Activated CD4-positive, alpha-beta memory T cell treated with anti-CD3 and anti-CD28 coated beads for 36 hours (primary cell): ENCODE data around the gene HEMK1. TPM values are rescaled to one million over a fixed set of nuclear protein-coding genes. Genes with fewer than 3 reads are reported as not detected.
A peak's percentile ranks its signal among the peaks of the same experiment; 100 is the strongest.

Source experiments
- CTCF ChIA-PET: fragments of 350-600 bp; sonication (Branson Sonifier 250); formaldehyde crosslinking; loops from one replicate; lab custom pipeline; 2021; ENCODE audit warnings: antibody characterized with exemption, inconsistent platforms; lab: Charles Lee
- POLR2A ChIA-PET: fragments of 350-600 bp; sonication (Branson Sonifier 250); formaldehyde crosslinking; loops from one replicate; lab custom pipeline; 2021; ENCODE audit warnings: antibody characterized with exemption; lab: Charles Lee
- DNase-seq: peaks from one replicate; pipeline ENCODE4 v3.0.0-alpha.2; 2020
- H3K27ac Mint-ChIP-seq: one replicate; pipeline ENCODE4 v1.8.0; 2021; ENCODE audit warnings: mixed read lengths
- H3K27me3 Mint-ChIP-seq: one replicate; pipeline ENCODE4 v1.8.0; 2021; ENCODE audit warnings: mixed read lengths
- H3K36me3 Mint-ChIP-seq: one replicate; pipeline ENCODE4 v1.8.0; 2021; ENCODE audit warnings: mixed read lengths
- H3K4me1 Mint-ChIP-seq: one replicate; pipeline ENCODE4 v1.8.0; 2021; ENCODE audit warnings: low read depth, mixed read lengths
- H3K4me3 Mint-ChIP-seq: one replicate; pipeline ENCODE4 v1.8.0; 2021; ENCODE audit warnings: mild to moderate bottlenecking, mixed read lengths
- H3K9me3 Mint-ChIP-seq: one replicate; pipeline ENCODE4 v1.8.0; 2021; ENCODE audit warnings: mixed read lengths
- intact Hi-C: fragments of 100-400 bp; cut with micrococcal nuclease; formaldehyde crosslinking; loops from one replicate; pipeline ENCODE4 v1.15.1; 2023
- total RNA-seq, 2 experiments: library from RNA; stranded (reverse); gene quantifications; one replicate each; pipeline ENCODE4 v1.2.3, GENCODE V29; 2021

HEMK1 gene
- total RNA-seq, 2 experiments from 2014 or later = 78.7 to 82.6 TPM

DNA sequence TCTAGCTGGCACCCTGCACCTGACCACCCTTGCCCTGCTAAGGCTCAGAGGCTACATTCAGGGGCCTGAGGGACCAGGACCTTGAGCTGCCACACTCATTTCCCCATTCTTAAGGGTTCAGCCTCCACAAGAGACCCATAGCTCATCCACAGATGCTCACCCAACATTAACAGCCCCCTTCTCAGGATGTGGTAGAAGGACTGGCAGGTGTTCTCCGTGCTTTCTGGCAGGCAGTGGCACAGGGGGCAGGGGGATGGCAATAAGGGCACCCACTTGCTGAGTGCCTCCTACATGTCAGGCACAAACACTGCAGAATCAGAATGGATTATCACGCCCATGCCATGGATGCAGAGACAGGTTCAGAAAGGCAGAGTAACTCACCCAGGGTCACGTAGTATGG is 57.1 kb downstream of the HEMK1 start:
- H3K27ac Mint-ChIP-seq = peak overlapping the region; percentile 4
- peaks cover 31% of the 10 kb centered on the region for H3K36me3 Mint-ChIP-seq
- peaks cover 96% of the 10 kb centered on the region for H3K4me1 Mint-ChIP-seq
- intact Hi-C loops = no loop called here
- DNase-seq = no peak
- ChIA-PET CTCF (interaction anchor here (0.9 to 1.8 kb wide), 4 partner anchors 10 to 84 kb away, joined by 3 to 4 read pairs (median 4); partner anchors contain the start of gene DOCK3), POLR2A (no interaction called here)
- no peak overlapping the region for H3K4me3 Mint-ChIP-seq
- no peaks in the 10 kb centered on the region for H3K9me3 Mint-ChIP-seq
- no peaks in the 10 kb centered on the region for H3K27me3 Mint-ChIP-seq

DNA sequence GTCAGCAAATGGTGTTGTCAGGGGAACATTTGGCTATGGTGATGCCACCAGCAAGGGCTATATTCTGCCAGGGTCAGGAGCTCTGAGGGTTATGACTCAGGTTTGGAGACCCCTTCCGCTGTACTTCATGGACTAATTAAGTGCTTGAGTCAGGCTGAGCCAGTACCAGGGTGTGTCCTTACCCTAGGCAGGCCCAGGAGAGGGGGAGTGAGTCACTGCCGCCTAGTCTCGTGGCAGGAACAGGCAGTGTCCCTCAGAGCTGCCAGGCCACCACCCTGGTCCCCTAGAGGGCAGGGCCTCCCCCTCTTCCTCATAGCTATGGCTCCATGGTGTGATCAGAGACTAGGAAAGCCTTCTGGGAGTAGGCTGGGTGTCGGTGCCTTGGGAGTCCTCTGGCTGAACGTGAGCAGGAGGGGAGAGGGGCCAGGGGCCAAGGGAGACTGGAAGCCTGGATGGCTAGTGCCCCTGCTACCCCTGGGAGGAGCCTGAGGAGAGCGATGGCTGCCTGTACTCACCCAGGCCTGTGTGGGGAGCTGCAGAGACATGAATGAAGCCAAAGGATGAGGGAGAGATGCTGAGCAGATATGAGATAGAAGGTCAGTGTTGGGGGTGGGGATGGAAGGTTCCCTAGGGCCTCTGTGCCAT is 58.2 kb downstream of the HEMK1 start:
- POLR2A ChIA-PET = interaction anchor here (0.8 to 2.4 kb wide), 4 partner anchors 25 to 27 kb away, joined by 3 to 8 read pairs (median 4); no protein-coding TSS in a partner anchor
- no peaks in the 10 kb centered on the region for H3K9me3 Mint-ChIP-seq
- H3K4me3 Mint-ChIP-seq = no peak overlapping the region
- DNase-seq = peak; percentile 59
- CTCF ChIA-PET = interaction anchor here (1.0 to 2.8 kb wide), 10 partner anchors 9 to 344 kb away, joined by 3 to 18 read pairs (median 4); partner anchors contain the start of genes DOCK3, HEMK1 and MAPKAPK3
- intact Hi-C loops = no loop called here
- peaks cover 35% of the 10 kb centered on the region for H3K36me3 Mint-ChIP-seq
- no peaks in the 10 kb centered on the region for H3K27me3 Mint-ChIP-seq
- H3K27ac Mint-ChIP-seq = peak overlapping the region; percentile 84
- peaks cover 98% of the 10 kb centered on the region for H3K4me1 Mint-ChIP-seq

DNA sequence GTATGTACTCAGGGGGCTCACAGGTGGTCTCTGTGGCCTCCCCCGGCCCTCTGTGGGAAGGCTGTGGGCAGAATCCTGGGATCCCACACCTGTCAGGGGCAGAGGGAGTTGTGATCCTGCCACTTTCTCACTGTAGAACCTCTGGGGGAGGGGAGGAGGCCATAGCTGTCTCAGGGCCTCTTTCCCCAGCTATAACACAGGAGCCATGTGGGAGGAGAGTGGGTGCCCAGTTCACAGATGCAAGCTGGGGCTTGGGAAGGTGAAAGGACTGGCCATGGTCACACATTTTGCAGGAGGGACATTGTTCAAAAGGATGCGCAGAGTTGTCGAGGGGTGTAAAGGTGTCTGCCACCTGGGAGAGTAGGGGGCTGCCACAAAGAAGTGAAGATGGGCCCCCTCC is 59.3 kb downstream of the HEMK1 start:
- ChIA-PET CTCF (interaction anchor here (1.2 to 2.8 kb wide), 7 partner anchors 9 to 343 kb away, joined by 3 to 18 read pairs (median 9); partner anchors contain the start of genes HEMK1 and MAPKAPK3), POLR2A (interaction anchor here (0.8 to 2.4 kb wide), 3 partner anchors 26 to 27 kb away, joined by 3 to 8 read pairs (median 3); no protein-coding TSS in a partner anchor)
- no peak overlapping the region for H3K4me3 Mint-ChIP-seq
- H3K27ac Mint-ChIP-seq = peak overlapping the region; percentile 53
- no peaks in the 10 kb centered on the region for H3K27me3 Mint-ChIP-seq
- DNase-seq = no peak
- peaks cover 99% of the 10 kb centered on the region for H3K4me1 Mint-ChIP-seq
- intact Hi-C loops = no loop called here
- H3K36me3 Mint-ChIP-seq = peaks cover 35% of the 10 kb centered on the region
- H3K9me3 Mint-ChIP-seq = no peaks in the 10 kb centered on the region

DNA sequence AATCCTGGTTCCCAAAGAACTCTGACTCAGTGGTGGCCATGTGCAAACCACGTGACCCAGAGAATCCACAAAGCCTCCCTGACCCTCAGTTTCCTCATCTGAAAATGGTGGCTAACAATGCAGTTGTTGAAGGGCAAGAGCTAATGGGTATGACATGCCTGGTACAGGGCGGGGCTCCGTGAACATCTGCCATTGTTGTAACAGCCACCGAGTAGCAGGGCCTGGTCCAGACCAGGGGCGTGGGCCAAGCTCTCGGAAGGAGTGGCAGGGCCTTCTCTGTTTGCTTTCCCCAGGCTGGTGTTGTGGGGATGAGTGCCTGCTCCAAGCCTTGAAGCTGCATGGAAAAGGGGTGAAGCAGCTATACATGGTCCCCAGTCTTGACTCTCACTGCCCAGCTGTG is 61.1 kb downstream of the HEMK1 start:
- H3K4me3 Mint-ChIP-seq = no peak overlapping the region
- DNase-seq = no peak
- intact Hi-C loops = no loop called here
- no peaks in the 10 kb centered on the region for H3K27me3 Mint-ChIP-seq
- no peaks in the 10 kb centered on the region for H3K9me3 Mint-ChIP-seq
- H3K27ac Mint-ChIP-seq = peak overlapping the region; percentile 86
- ChIA-PET POLR2A (interaction anchor here (1.3 kb wide), 1 partner anchor 13 kb away, joined by 3 read pairs; no protein-coding TSS in a partner anchor), CTCF (interaction anchor here (1.6 to 4.3 kb wide), 2 partner anchors 11 to 14 kb away, joined by 3 to 34 read pairs; partner anchors contain the start of gene MAPKAPK3)
- H3K4me1 Mint-ChIP-seq = peaks cover 93% of the 10 kb centered on the region
- peaks cover 27% of the 10 kb centered on the region for H3K36me3 Mint-ChIP-seq

DNA sequence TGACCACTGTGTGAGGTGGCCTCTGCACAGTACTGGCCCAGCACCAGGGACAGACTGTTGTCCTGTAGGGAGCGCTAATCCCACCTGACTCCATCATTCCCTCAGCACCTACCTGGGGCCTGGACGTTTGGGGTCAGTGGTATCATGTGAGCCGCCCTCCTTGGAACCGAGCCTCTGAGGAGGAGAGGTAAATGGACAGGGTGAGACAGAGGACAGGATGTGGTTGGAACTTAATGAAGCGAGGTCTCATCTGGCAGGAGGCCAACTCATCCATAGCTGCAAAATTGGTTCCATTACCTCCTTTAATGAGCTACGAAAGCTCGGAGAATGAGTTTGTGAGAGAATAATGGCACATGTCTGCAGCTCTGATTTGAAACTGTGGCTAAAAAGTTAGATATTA is 61.6 kb downstream of the HEMK1 start:
- Mint-ChIP-seq H3K4me1 (peaks cover 88% of the 10 kb centered on the region), H3K27me3 (no peaks in the 10 kb centered on the region), H3K4me3 (no peak overlapping the region), H3K36me3 (peaks cover 25% of the 10 kb centered on the region), H3K9me3 (no peaks in the 10 kb centered on the region), H3K27ac (peak overlapping the region; percentile 86)
- intact Hi-C loops = no loop called here
- DNase-seq = no peak
- POLR2A ChIA-PET = interaction anchor here (1.3 kb wide), 1 partner anchor 13 kb away, joined by 3 read pairs; no protein-coding TSS in a partner anchor
- CTCF ChIA-PET = interaction anchor here (1.6 to 4.3 kb wide), 2 partner anchors 11 to 15 kb away, joined by 3 to 34 read pairs; partner anchors contain the start of gene MAPKAPK3

DNA sequence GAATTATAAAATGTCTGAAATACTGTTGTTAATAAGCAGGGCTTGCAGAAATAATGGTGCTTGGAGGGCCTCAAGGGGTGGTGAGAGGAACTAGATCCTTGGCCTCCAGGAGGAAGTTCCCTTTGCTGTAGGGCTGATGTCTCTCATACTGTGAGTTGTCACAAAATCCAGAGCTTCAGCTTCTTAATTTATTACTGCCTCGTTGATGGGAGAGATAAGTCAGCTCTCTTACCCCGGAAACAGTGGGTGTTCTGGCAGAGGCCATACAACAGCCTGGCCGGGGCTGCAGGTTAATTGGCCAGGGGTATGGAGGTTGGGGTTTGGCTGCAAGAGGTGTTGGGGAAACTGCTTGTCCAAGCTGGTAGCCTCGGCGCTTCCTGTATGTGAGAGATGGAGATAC is 63.1 kb downstream of the HEMK1 start:
- H3K9me3 Mint-ChIP-seq = no peaks in the 10 kb centered on the region
- H3K4me1 Mint-ChIP-seq = peaks cover 89% of the 10 kb centered on the region
- DNase-seq = peak; percentile 53
- ChIA-PET CTCF (interaction anchor here (0.7 to 4.3 kb wide), 8 partner anchors 9 to 752 kb away, joined by 3 to 34 read pairs (median 4); partner anchors contain the start of genes CISH, MANF and MAPKAPK3), POLR2A (interaction anchor here (1.4 to 1.8 kb wide), 2 partner anchors 8 to 15 kb away, joined by 4 to 9 read pairs; partner anchors contain the start of gene MAPKAPK3)
- peak overlapping the region; percentile 86 for H3K27ac Mint-ChIP-seq
- no peak overlapping the region for H3K4me3 Mint-ChIP-seq
- intact Hi-C loops = loop anchor here (1.0 kb wide), 1 partner anchor 10 kb away; no protein-coding TSS in a partner anchor
- no peaks in the 10 kb centered on the region for H3K27me3 Mint-ChIP-seq
- peaks cover 20% of the 10 kb centered on the region for H3K36me3 Mint-ChIP-seq

DNA sequence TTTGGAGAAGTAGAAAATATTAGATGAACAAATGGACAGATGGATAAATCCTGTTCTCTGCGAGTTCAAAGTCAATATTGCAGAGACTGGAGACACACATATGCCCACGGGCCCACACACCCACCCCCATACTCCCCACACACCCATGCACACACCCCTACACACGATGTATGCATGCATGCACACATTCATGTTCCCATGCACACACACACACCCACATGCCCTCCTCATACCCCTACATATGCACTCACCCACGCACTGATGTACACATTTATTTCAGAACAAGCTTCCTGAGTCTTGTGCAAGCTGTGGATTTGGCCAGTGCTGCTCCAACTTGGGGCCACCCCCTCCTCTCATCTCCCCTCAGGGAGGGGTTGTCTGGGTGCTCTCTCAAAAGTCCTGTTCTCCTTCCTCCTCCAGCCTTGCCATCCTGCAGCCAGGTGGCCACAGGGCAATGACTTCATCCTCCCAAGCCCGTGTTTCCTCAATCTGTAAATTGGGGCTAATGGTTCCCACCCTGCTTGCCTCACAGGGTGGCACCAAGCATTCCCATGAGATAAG is 64.0 kb downstream of the HEMK1 start:
- peaks cover 19% of the 10 kb centered on the region for H3K36me3 Mint-ChIP-seq
- ChIA-PET POLR2A (interaction anchor here (1.4 to 1.8 kb wide), 2 partner anchors 9 to 15 kb away, joined by 4 to 9 read pairs; partner anchors contain the start of gene MAPKAPK3), CTCF (interaction anchor here (0.8 to 4.3 kb wide), 5 partner anchors 14 to 114 kb away, joined by 3 to 34 read pairs (median 5); partner anchors contain the start of gene MAPKAPK3)
- no peak overlapping the region for H3K4me3 Mint-ChIP-seq
- no peaks in the 10 kb centered on the region for H3K27me3 Mint-ChIP-seq
- peaks cover 87% of the 10 kb centered on the region for H3K4me1 Mint-ChIP-seq
- H3K9me3 Mint-ChIP-seq = no peaks in the 10 kb centered on the region
- intact Hi-C loops = no loop called here
- no peak for DNase-seq
- peak overlapping the region; percentile 86 for H3K27ac Mint-ChIP-seq

DNA sequence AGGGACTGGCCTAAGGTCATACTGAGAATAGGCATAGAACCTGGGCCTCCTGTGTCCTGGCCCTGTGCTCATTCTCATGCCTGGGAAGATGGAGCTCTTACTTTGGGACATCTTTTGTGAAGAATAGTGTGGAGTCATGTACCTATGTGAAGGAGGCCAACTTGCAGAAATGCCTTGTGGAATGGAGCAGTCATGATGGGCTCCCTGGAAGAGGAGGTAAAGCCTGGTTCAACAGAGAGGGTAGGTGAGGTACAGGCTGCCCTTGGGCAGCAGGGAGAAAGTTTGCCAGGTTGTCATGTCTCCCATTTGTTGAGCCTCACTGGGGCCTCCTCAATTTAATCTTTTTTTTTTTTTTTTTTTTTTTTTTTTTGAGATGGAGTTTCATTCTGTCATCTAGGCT is 65.7 kb downstream of the HEMK1 start:
- no peak overlapping the region for H3K4me3 Mint-ChIP-seq
- POLR2A ChIA-PET = no interaction called here
- H3K27me3 Mint-ChIP-seq = no peaks in the 10 kb centered on the region
- CTCF ChIA-PET = interaction anchor here (1.3 to 2.0 kb wide), 2 partner anchors 18 to 63 kb away, joined by 3 to 7 read pairs; no protein-coding TSS in a partner anchor
- peaks cover 19% of the 10 kb centered on the region for H3K36me3 Mint-ChIP-seq
- no peaks in the 10 kb centered on the region for H3K9me3 Mint-ChIP-seq
- H3K4me1 Mint-ChIP-seq = peaks cover 77% of the 10 kb centered on the region
- intact Hi-C loops = no loop called here
- H3K27ac Mint-ChIP-seq = peak overlapping the region; percentile 25
- DNase-seq = no peak

DNA sequence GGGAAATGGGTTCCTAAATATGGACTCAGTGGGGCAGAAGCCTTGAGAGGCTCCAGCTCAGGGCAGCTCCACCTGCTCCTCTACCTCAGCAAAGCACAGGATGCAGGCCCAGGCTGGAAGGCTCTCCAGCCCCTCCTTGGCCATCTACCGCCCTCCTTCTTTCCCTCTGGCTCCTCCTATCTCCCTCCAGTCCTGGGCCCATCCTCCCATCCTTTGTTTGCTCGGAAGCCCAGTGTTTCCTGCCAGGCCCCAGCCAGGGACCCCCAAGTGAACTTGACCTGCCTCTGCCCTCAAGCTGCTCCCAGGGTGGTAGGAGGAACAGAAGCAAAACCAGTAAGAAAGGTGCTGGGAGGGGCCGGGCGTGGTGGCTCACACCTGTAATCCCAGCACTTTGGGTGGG is 67.7 kb downstream of the HEMK1 start:
- DNase-seq = no peak
- Mint-ChIP-seq H3K27me3 (no peaks in the 10 kb centered on the region), H3K27ac (peak overlapping the region; percentile 70), H3K4me3 (no peak overlapping the region), H3K4me1 (peaks cover 67% of the 10 kb centered on the region), H3K9me3 (no peaks in the 10 kb centered on the region), H3K36me3 (peaks cover 23% of the 10 kb centered on the region)
- intact Hi-C loops = no loop called here
- ChIA-PET POLR2A (interaction anchor here (0.6 kb wide), 1 partner anchor 123 kb away, joined by 3 read pairs; no protein-coding TSS in a partner anchor), CTCF (interaction anchor here (0.6 to 1.2 kb wide), 3 partner anchors 16 to 44 kb away, joined by 3 read pairs; no protein-coding TSS in a partner anchor)

DNA sequence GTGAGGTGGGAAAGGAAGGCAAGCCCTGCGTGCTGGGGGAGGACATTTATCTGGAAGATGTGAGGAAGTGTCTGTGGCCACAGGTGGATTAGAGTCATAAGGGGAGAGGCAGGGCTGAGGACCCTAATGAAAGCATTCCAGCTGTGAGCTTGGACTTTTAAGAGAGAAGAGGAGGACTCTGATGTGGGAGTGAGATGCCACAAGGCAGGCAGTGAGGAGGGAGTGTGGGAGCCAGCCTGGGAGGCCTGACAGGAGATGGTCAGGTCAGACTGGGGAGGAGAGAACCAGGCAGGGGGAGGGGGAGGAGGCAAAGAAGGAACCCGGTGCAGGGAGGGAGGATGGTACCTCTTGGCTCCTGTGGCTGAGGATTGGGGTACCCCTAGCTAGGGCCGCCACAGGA is 68.6 kb downstream of the HEMK1 start:
- POLR2A ChIA-PET = no interaction called here
- Mint-ChIP-seq H3K27me3 (no peaks in the 10 kb centered on the region), H3K36me3 (peaks cover 21% of the 10 kb centered on the region), H3K9me3 (no peaks in the 10 kb centered on the region), H3K4me1 (peaks cover 61% of the 10 kb centered on the region), H3K4me3 (no peak overlapping the region), H3K27ac (peak overlapping the region; percentile 70)
- intact Hi-C loops = no loop called here
- CTCF ChIA-PET = no interaction called here
- DNase-seq = no peak

DNA sequence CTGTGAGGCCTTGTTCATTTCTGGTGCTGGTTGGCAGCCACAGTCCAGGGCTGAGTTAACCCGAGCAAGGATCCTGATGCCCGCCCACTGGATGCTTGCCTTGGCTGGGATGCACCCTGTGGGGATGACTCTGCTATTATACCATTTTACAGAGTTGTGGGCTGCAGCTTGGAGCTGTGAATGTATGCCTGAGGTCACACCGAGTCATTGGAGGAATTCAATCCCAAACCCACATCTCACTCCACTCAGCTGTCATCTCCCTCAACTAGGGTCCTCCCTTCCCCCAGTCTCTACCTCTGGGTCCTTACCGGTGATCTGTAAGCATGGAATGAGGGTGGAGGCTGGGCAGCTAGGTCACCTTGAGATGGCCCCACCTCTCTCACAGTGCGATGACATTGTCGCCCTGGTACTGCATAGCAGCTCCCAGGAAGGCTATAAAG is 69.8 kb downstream of the HEMK1 start:
- H3K36me3 Mint-ChIP-seq = peaks cover 32% of the 10 kb centered on the region
- H3K27me3 Mint-ChIP-seq = no peaks in the 10 kb centered on the region
- DNase-seq = no peak
- no peaks in the 10 kb centered on the region for H3K9me3 Mint-ChIP-seq
- H3K4me3 Mint-ChIP-seq = no peak overlapping the region
- CTCF ChIA-PET = no interaction called here
- peak overlapping the region; percentile 14 for H3K27ac Mint-ChIP-seq
- POLR2A ChIA-PET = no interaction called here
- intact Hi-C loops = no loop called here
- H3K4me1 Mint-ChIP-seq = peaks cover 50% of the 10 kb centered on the region
